Suprapubic skin (tissue), 4 donors: ENCODE results near the gene FASTK. TPM values are rescaled to one million over a fixed set of nuclear protein-coding genes. Genes with fewer than 3 reads are reported as not detected.

Source experiments
- DNase-seq, 2 donors: peaks; one replicate each; pipeline ENCODE4 v3.0.0-alpha.2; 2019; ENCODE audit warnings: low spot score in 2 of 2
- H3K27ac ChIP-seq: fragments of 200-600 bp; sonication (generic); one replicate; pipeline ENCODE4 v1.5.1; 2019
- H3K27me3 ChIP-seq: fragments of 200-600 bp; sonication (generic); one replicate; pipeline ENCODE4 v1.5.1; 2019
- H3K36me3 ChIP-seq: fragments of 200-600 bp; sonication (generic); one replicate; pipeline ENCODE4 v1.5.1; 2019
- H3K4me1 ChIP-seq: fragments of 200-600 bp; sonication (generic); one replicate; pipeline ENCODE4 v1.5.1; 2019
- H3K4me3 ChIP-seq: fragments of 200-600 bp; sonication (generic); one replicate; pipeline ENCODE4 v1.5.1; 2019; ENCODE audit warnings: mild to moderate bottlenecking
- H3K9me3 ChIP-seq: fragments of 200-600 bp; sonication (generic); one replicate; pipeline ENCODE4 v1.5.1; 2019
- EP300 ChIP-seq: sonication (generic); formaldehyde crosslinking; IDR thresholded peaks from one replicate; pipeline ENCODE4 v1.6.1; 2017; ENCODE audit warnings: antibody characterized with exemption
- POLR2A ChIP-seq, 2 donors: fragments of 450-650 bp; IDR thresholded peaks; one replicate each; pipeline ENCODE4 v1.6.1; 2017; ENCODE audit warnings: antibody characterized with exemption in 2 of 2, mild to moderate bottlenecking in 2 of 2, moderate library complexity in 2 of 2
- POLR2AphosphoS5 ChIP-seq, 3 donors: sonication (generic); formaldehyde crosslinking; IDR thresholded peaks; one replicate each; pipeline ENCODE4 v1.6.1; 2017; ENCODE audit warnings: antibody characterized with exemption in 3 of 3
- WGBS: methylation state at CpG from one replicate; pipeline ENCODE4 v1.1.5; 2018; 5-methylcytosine and 5-hydroxymethylcytosine counted together
- total RNA-seq, 4 donors: library from RNA; depleted of rRNA; stranded (reverse); fragments of >200 nt; gene quantifications; one replicate each; pipeline ENCODE4 v1.1.0, GENCODE V29; 2016
- TF ChIP-seq, protein P1 (sequence below), 2 donors: fragments of 200-600 bp in 1 of 2; fragments of 450-650 bp in 1 of 2; sonication (generic) in 1 of 2; IDR thresholded peaks; one replicate each; pipeline ENCODE4 v1.5.1; 2016 to 2019; ENCODE audit warnings: antibody characterized with exemption in 2 of 2, mild to moderate bottlenecking in 1 of 2, moderate library complexity in 1 of 2

Gene FASTK
- total RNA-seq, 4 donors from 2014 or later = 76.8 to 102 (median 90.9) TPM

GRCh38 chr7:151076863-151077704, 3.5 kb downstream of the FASTK start:
- no peaks in the 10 kb centered on the region for H3K27me3 ChIP-seq
- no peak overlapping the region for H3K4me3 ChIP-seq
- H3K4me1 ChIP-seq = peaks cover 50% of the 10 kb centered on the region
- DNase-seq = no peak
- no peaks in the 10 kb centered on the region for H3K9me3 ChIP-seq
- peak overlapping the region; percentile 20 for H3K27ac ChIP-seq
- no peak for TF ChIP-seq EP300
- TF ChIP-seq, protein P1, sequence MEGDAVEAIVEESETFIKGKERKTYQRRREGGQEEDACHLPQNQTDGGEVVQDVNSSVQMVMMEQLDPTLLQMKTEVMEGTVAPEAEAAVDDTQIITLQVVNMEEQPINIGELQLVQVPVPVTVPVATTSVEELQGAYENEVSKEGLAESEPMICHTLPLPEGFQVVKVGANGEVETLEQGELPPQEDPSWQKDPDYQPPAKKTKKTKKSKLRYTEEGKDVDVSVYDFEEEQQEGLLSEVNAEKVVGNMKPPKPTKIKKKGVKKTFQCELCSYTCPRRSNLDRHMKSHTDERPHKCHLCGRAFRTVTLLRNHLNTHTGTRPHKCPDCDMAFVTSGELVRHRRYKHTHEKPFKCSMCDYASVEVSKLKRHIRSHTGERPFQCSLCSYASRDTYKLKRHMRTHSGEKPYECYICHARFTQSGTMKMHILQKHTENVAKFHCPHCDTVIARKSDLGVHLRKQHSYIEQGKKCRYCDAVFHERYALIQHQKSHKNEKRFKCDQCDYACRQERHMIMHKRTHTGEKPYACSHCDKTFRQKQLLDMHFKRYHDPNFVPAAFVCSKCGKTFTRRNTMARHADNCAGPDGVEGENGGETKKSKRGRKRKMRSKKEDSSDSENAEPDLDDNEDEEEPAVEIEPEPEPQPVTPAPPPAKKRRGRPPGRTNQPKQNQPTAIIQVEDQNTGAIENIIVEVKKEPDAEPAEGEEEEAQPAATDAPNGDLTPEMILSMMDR (IDR thresholded peaks at IDR 0.05) = peak in 1 of 2 donors; percentile 11
- H3K36me3 ChIP-seq = peaks cover 57% of the 10 kb centered on the region
- 75% methylated on average over 17 of the region's 33 CpGs for WGBS

- no peak overlapping the region for H3K27ac ChIP-seq
Observed at GRCh38 chr7:151075978-151076426, 4.6 kb downstream of the FASTK start.

DNA sequence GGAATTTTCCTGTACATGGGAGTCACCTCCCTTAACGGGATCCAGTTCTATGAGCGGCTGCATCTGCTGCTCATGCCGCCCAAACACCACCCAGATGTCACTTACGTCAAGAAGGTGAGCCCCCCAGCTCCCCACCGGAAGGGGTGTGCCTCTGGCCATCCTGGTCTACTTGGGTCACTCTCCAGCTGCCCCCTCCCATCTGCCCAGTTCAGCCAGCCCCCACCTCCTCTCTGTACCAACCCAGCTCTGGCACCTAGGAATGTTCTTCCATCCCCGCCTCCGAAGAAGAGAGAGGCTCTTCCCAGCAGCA, 5.0 kb downstream of the FASTK start:
- 87% methylated on average over 7 of the region's 7 CpGs for WGBS
- peaks cover 37% of the 10 kb centered on the region for H3K4me1 ChIP-seq
- H3K27me3 ChIP-seq = no peaks in the 10 kb centered on the region
- H3K27ac ChIP-seq = no peak overlapping the region
- H3K36me3 ChIP-seq = peaks cover 72% of the 10 kb centered on the region
- no peak for TF ChIP-seq POLR2AphosphoS5 (IDR thresholded peaks at IDR 0.05)
- TF ChIP-seq EP300 = no peak
- no peak for TF ChIP-seq POLR2A (IDR thresholded peaks at IDR 0.05)
- TF ChIP-seq, protein P1 (IDR thresholded peaks at IDR 0.05) = no peak
- H3K9me3 ChIP-seq = no peaks in the 10 kb centered on the region
- H3K4me3 ChIP-seq = no peak overlapping the region
- no peak for DNase-seq

More at GRCh38 chr7:151075978-151076426, 4.6 kb downstream of the FASTK start:
- no peaks in the 10 kb centered on the region for H3K9me3 ChIP-seq
- DNase-seq = no peak
- WGBS = 86% methylated on average over 22 of the region's 22 CpGs
- TF ChIP-seq, protein P1 (IDR thresholded peaks at IDR 0.05) = no peak
- TF ChIP-seq EP300 = no peak
- no peak for TF ChIP-seq POLR2A (IDR thresholded peaks at IDR 0.05)
- no peak for TF ChIP-seq POLR2AphosphoS5 (IDR thresholded peaks at IDR 0.05)
- H3K27me3 ChIP-seq = no peaks in the 10 kb centered on the region
- H3K4me3 ChIP-seq = no peak overlapping the region
- H3K36me3 ChIP-seq = peaks cover 68% of the 10 kb centered on the region
- H3K4me1 ChIP-seq = peaks cover 40% of the 10 kb centered on the region

DNA sequence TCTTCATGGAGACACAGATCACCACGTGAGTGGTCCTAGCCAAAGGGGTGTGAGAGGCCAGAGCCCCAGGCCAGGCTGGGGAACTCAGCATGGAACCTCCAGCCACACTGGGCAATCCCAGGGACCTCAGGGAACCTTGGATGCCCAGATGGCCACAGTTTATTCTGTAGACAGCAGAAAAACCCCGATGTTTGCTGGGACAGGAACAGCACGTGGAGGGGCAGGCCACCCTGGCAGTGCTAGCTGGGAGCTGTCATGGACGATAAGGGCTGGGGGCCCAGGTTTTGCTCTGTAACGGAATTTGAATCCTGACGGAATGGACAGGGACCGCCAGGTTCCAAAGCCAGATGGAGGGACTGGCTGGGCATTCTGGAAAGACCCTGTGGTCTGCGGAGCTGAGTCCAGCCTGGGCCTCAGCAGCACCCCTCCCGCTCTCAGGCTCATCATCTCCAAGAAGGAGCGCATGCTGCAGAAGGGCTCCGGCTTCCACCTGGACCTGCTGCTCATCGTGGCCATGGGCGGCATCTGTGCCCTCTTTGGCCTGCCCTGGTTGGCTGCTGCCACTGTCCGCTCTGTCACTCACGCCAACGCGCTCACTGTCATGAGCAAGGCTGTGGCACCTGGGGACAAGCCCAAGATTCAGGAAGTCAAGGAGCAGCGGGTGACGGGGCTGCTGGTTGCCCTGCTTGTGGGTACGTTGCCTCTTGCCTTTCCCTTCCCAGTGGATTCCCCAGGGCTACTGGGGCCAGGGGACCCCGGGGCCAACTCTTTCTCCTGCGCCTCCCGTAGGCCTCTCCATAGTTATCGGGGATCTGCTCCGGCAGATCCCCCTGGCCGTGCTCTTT, 5.6 kb downstream of the FASTK start:
- no peaks in the 10 kb centered on the region for H3K27me3 ChIP-seq
- H3K4me3 ChIP-seq = no peak overlapping the region
- TF ChIP-seq EP300 (no peak), POLR2AphosphoS5 (IDR thresholded peaks at IDR 0.05) (no peak), POLR2A (IDR thresholded peaks at IDR 0.05) (no peak)
- TF ChIP-seq, protein P1 (IDR thresholded peaks at IDR 0.05) = no peak
- DNase-seq = no peak
- H3K27ac ChIP-seq = no peak overlapping the region
- peaks cover 35% of the 10 kb centered on the region for H3K4me1 ChIP-seq
- 92% methylated on average over 16 of the region's 26 CpGs for WGBS
- H3K36me3 ChIP-seq = peaks cover 78% of the 10 kb centered on the region
- no peaks in the 10 kb centered on the region for H3K9me3 ChIP-seq

GRCh38 chr7:151073990-151074389, 6.6 kb downstream of the FASTK start:
- Histone ChIP-seq H3K4me1 (peaks cover 25% of the 10 kb centered on the region), H3K36me3 (peaks cover 88% of the 10 kb centered on the region), H3K4me3 (no peak overlapping the region), H3K27me3 (no peaks in the 10 kb centered on the region), H3K27ac (no peak overlapping the region), H3K9me3 (no peaks in the 10 kb centered on the region)
- no peak for TF ChIP-seq POLR2A (IDR thresholded peaks at IDR 0.05)
- TF ChIP-seq, protein P1 (IDR thresholded peaks at IDR 0.05) = no peak
- no peak for TF ChIP-seq POLR2AphosphoS5 (IDR thresholded peaks at IDR 0.05)
- no peak for TF ChIP-seq EP300
- DNase-seq = no peak
- WGBS = 90% methylated on average over 1 of the region's 17 CpGs
